ENCODE results near the gene GPC6.

The GPC6 gene

GRCh38 chr13:93284064-93284463 is 57.5 kb downstream of the GPC6 start:
- DNase-seq (ENCODE audit: low read depth): no peak
- no peak overlapping the region for H3K4me3 ChIP-seq (ENCODE audit: low read depth, low read length)
- TF ChIP-seq CTCF (IDR thresholded peaks at IDR 0.05; ENCODE audit: low read depth, low read length, missing control alignments): no peak

- no peak for DNase-seq (ENCODE audit: low read depth)
- no peak for TF ChIP-seq CTCF (IDR thresholded peaks at IDR 0.05; ENCODE audit: low read depth, low read length, missing control alignments)
- H3K4me3 ChIP-seq (ENCODE audit: low read depth, low read length): no peak overlapping the region
Observed at GRCh38 chr13:93286047-93286446, 59.4 kb downstream of the GPC6 start.

DNA sequence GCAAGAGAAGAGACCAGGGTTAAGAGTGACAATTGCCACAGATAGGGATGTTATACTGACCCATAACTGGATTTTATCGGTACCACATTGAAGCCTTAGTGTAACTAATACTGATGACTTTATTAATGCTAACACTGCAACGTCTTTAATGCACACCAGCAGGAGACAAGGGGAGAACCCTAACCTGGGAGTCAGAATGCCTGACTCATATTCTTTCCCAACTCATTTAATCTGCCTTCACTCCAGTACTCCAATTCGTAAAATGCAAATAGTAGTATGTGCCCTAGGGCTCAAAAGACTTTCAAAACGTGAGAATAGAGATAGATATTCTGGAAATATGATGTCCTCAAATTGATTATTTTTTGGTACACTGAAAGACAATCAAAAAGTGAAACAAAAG is 62.4 kb downstream of the GPC6 start:
- no peak for TF ChIP-seq CTCF (IDR thresholded peaks at IDR 0.05; ENCODE audit: low read depth, low read length, missing control alignments)

DNA sequence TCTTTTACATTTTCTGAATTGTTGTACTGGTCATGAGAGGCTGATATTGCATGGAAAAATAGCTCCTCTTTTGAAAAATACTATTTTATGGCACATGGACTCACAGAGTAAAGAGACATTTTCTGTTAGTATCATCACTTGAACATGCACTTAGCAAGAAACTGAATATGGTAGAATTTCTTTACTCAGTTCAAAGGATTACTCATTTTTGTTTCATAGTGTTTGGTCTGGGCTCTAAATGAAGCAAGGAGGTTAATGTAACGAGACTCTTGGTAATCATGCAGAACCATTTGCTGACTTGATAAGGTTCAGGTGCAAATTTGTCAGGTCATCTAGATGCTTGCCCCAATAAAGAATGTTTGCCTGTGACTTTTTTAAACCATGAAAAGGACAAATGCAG is 63.2 kb downstream of the GPC6 start:
- no peak overlapping the region for H3K4me3 ChIP-seq (ENCODE audit: low read depth, low read length)
- TF ChIP-seq CTCF (IDR thresholded peaks at IDR 0.05; ENCODE audit: low read depth, low read length, missing control alignments): no peak
- DNase-seq (ENCODE audit: low read depth): no peak

More for the DNA sequence above, 62.4 kb downstream of the GPC6 start:
- no peak overlapping the region for H3K4me3 ChIP-seq (ENCODE audit: low read depth, low read length)
- DNase-seq (ENCODE audit: low read depth): no peak

DNA sequence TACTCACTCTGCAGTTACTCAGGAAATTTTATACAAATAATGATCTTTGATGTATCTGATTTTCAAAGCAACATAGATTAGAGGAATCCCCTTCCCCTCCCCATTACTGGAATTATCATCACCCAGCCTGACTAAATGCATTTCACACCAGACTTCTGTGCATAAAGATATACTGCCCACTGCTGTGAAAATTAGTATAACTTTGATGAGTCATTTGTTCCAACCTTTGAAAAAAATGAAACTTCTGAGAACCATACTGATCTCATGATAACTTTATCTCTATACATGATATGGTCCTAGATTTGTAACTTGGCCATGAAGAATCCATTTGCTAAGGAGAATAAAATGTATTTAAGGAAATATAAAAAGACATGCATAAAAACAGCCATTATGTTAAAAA is 63.9 kb downstream of the GPC6 start:
- H3K4me3 ChIP-seq (ENCODE audit: low read depth, low read length): no peak overlapping the region
- no peak for DNase-seq (ENCODE audit: low read depth)
- no peak for TF ChIP-seq CTCF (IDR thresholded peaks at IDR 0.05; ENCODE audit: low read depth, low read length, missing control alignments)

GRCh38 chr13:93292366-93292765 is 65.8 kb downstream of the GPC6 start:
- no peak for TF ChIP-seq CTCF (IDR thresholded peaks at IDR 0.05; ENCODE audit: low read depth, low read length, missing control alignments)
- H3K4me3 ChIP-seq (ENCODE audit: low read depth, low read length): no peak overlapping the region
- DNase-seq (ENCODE audit: low read depth): no peak

DNA sequence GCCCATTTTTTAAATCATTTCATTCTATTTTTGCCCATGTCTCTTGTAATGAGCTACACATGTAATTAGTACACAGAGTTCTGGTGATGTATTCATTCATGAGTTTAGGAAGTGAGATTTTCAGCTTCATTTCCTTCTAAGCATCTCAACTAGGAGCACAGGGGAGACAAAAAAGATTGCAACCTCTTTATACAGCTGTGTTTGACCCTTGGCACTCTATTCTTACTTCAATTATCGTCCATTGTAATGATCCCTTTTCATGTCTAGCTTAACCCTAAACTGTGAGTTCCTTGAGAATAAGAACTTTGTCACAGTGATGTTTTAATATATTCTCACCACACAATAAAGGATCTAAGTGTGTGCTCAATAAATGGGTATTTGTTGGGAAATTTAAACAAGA is 67.1 kb downstream of the GPC6 start:
- DNase-seq (ENCODE audit: low read depth): no peak
- TF ChIP-seq CTCF (IDR thresholded peaks at IDR 0.05; ENCODE audit: low read depth, low read length, missing control alignments): no peak
- H3K4me3 ChIP-seq (ENCODE audit: low read depth, low read length): no peak overlapping the region

Data from GM12864 (cell line).